PFSK-1 (cell line): ENCODE measurements around the gene PCSK5.

Experiments used
- FOXP2 ChIP-seq: optimal IDR thresholded peaks from 2 replicates; pipeline ENCODE3; 2011; ENCODE audit warnings: borderline replicate concordance, control low read depth, inconsistent platforms; ENCODE audit not compliant: insufficient read depth; ENCODE audit errors: extremely low read length, extremely low read depth
- POLR2AphosphoS5 ChIP-seq: IDR thresholded peaks from 2 replicates; pipeline ENCODE4 v1.6.1; 2012; ENCODE audit warnings: low read depth, mild to moderate bottlenecking, control low read depth, low read length, moderate library complexity
- SIN3A ChIP-seq: IDR thresholded peaks from 2 replicates; pipeline ENCODE4 v1.6.1; 2012; ENCODE audit warnings: mild to moderate bottlenecking, low read length, moderate library complexity, borderline replicate concordance; ENCODE audit not compliant: insufficient read depth
- TAF1 ChIP-seq: IDR thresholded peaks from 2 replicates; pipeline ENCODE4 v1.6.1; 2012; ENCODE audit warnings: low read length, control low read depth, borderline replicate concordance; ENCODE audit not compliant: insufficient read depth
- TF ChIP-seq, protein P1 (sequence below), 2 experiments: IDR thresholded peaks; 2 replicates each; pipeline versions ENCODE4 v1.6.1 to v1.8.0; 2011 to 2012; ENCODE audit warnings: low read depth in 2 of 2, low read length in 2 of 2, control low read depth in 1 of 2, inconsistent platforms in 1 of 2, mild to moderate bottlenecking in 1 of 2, moderate library complexity in 1 of 2; ENCODE audit not compliant: insufficient read depth in 1 of 2

DNA sequence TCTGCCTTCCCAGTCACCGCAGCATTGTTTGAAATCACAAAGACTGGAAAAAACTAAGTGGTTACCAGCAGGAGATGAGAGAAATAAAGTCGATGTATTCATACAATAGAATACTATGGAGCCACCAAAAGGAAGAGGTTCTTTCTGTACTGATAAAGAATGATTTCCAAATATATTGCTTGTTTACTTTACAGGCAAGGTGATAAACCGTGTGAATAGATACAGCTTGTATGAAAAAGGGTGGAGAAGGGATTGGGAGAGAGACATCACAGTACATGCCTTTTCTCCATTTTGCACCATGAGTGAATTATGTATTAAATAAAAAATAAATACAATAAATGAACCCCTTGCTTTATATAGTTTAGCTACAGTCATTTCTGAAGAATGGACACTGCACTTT is 412.1 kb downstream of the PCSK5 start:
- TF ChIP-seq FOXP2, result no peak
- no peak for TF ChIP-seq TAF1
- TF ChIP-seq, protein P1, sequence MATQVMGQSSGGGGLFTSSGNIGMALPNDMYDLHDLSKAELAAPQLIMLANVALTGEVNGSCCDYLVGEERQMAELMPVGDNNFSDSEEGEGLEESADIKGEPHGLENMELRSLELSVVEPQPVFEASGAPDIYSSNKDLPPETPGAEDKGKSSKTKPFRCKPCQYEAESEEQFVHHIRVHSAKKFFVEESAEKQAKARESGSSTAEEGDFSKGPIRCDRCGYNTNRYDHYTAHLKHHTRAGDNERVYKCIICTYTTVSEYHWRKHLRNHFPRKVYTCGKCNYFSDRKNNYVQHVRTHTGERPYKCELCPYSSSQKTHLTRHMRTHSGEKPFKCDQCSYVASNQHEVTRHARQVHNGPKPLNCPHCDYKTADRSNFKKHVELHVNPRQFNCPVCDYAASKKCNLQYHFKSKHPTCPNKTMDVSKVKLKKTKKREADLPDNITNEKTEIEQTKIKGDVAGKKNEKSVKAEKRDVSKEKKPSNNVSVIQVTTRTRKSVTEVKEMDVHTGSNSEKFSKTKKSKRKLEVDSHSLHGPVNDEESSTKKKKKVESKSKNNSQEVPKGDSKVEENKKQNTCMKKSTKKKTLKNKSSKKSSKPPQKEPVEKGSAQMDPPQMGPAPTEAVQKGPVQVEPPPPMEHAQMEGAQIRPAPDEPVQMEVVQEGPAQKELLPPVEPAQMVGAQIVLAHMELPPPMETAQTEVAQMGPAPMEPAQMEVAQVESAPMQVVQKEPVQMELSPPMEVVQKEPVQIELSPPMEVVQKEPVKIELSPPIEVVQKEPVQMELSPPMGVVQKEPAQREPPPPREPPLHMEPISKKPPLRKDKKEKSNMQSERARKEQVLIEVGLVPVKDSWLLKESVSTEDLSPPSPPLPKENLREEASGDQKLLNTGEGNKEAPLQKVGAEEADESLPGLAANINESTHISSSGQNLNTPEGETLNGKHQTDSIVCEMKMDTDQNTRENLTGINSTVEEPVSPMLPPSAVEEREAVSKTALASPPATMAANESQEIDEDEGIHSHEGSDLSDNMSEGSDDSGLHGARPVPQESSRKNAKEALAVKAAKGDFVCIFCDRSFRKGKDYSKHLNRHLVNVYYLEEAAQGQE (IDR thresholded peaks at IDR 0.05; ENCODE audit: insufficient read depth in 1 of 2, low read depth in 2 of 2, low read length in 2 of 2), result no peak
- TF ChIP-seq POLR2AphosphoS5, result no peak
- TF ChIP-seq SIN3A, result no peak
